Islet precursor cell (in vitro differentiated cells): Measurements from ENCODE around the gene SERPINE1.
"Not testable (repeated sequence)": the region's sequence is repeated elsewhere in the genome, so short reads cannot be mapped to it uniquely, and the experiment has no call there.

Source experiments
- DNase-seq: peaks from one replicate; pipeline ENCODE4 v3.0.0-alpha.2; 2018

Gene SERPINE1

GRCh38 chr7:101103701-101104100 lies 23.2 kb upstream of the SERPINE1 start:
- not testable (repeated sequence) for DNase-seq

- no peak for DNase-seq
Observed at GRCh38 chr7:101104193-101104713, 22.7 kb upstream of the SERPINE1 start.

- no peak for DNase-seq
Observed at GRCh38 chr7:101104799-101105198, 22.1 kb upstream of the SERPINE1 start.

GRCh38 chr7:101105248-101105647 lies 21.7 kb upstream of the SERPINE1 start:
- not testable (repeated sequence) for DNase-seq

GRCh38 chr7:101106386-101106785 lies 20.5 kb upstream of the SERPINE1 start:
- DNase-seq: no peak

- DNase-seq: no peak
Observed at GRCh38 chr7:101108330-101108857, 18.5 kb upstream of the SERPINE1 start.

- no peak for DNase-seq
Observed at GRCh38 chr7:101108961-101109360, 17.9 kb upstream of the SERPINE1 start.

- no peak for DNase-seq
Observed at GRCh38 chr7:101109368-101109767, 17.5 kb upstream of the SERPINE1 start.

GRCh38 chr7:101111261-101111660 lies 15.6 kb upstream of the SERPINE1 start:
- DNase-seq: no peak

- no peak for DNase-seq
Observed at GRCh38 chr7:101112233-101112632, 14.7 kb upstream of the SERPINE1 start.

GRCh38 chr7:101113140-101113539 lies 13.8 kb upstream of the SERPINE1 start:
- DNase-seq: not testable (repeated sequence)

GRCh38 chr7:101113836-101114235 lies 13.1 kb upstream of the SERPINE1 start:
- no peak for DNase-seq

GRCh38 chr7:101114492-101114891 lies 12.4 kb upstream of the SERPINE1 start:
- no peak for DNase-seq

GRCh38 chr7:101115215-101115614 lies 11.7 kb upstream of the SERPINE1 start:
- no peak for DNase-seq

- DNase-seq: no peak
Observed at GRCh38 chr7:101116898-101117297, 10.0 kb upstream of the SERPINE1 start.

- DNase-seq: no peak
Observed at GRCh38 chr7:101118856-101119255, 8.0 kb upstream of the SERPINE1 start.

GRCh38 chr7:101119876-101120275 lies 7.0 kb upstream of the SERPINE1 start:
- no peak for DNase-seq

GRCh38 chr7:101120315-101120714 lies 6.6 kb upstream of the SERPINE1 start:
- no peak for DNase-seq

- DNase-seq: not testable (repeated sequence)
Observed at GRCh38 chr7:101121631-101121990, 5.3 kb upstream of the SERPINE1 start.

- DNase-seq: peak; percentile 97
Observed at GRCh38 chr7:101121991-101122932, 4.6 kb upstream of the SERPINE1 start.

- DNase-seq: no peak
Observed at GRCh38 chr7:101122933-101123702, 3.8 kb upstream of the SERPINE1 start.

- no peak for DNase-seq
Observed at GRCh38 chr7:101123703-101124068, 3.2 kb upstream of the SERPINE1 start.

GRCh38 chr7:101124376-101125056 lies 2.4 kb upstream of the SERPINE1 start:
- peak; percentile 80 for DNase-seq
